Subcutaneous abdominal adipose tissue (tissue), 5 donors: Measurements from ENCODE around the gene HK1.

ENCODE experiments used
- H3K27ac ChIP-seq: one replicate; pipeline ENCODE4 v1.7.0; 2013; ENCODE audit warnings: low read depth, mild to moderate bottlenecking, inconsistent platforms, low read length, moderate library complexity
- H3K27me3 ChIP-seq, 5 donors: one replicate each; pipeline ENCODE4 v1.7.0; 2013; ENCODE audit warnings: low read length in 5 of 5, inconsistent platforms in 1 of 5; ENCODE audit not compliant: control insufficient read depth in 5 of 5, insufficient read depth in 4 of 5
- H3K36me3 ChIP-seq, 5 donors: one replicate each; pipeline ENCODE4 v1.7.0; 2013; ENCODE audit warnings: low read length in 5 of 5; ENCODE audit not compliant: control insufficient read depth in 5 of 5, insufficient read depth in 5 of 5
- H3K4me1 ChIP-seq, 5 donors: one replicate each; pipeline ENCODE4 v1.7.0; 2013; ENCODE audit warnings: low read length in 5 of 5, mild to moderate bottlenecking in 3 of 5, moderate library complexity in 1 of 5; ENCODE audit not compliant: control insufficient read depth in 5 of 5, insufficient read depth in 5 of 5
- H3K4me3 ChIP-seq, 5 donors: one replicate each; pipeline ENCODE4 v1.7.0; 2013; ENCODE audit warnings: low read length in 5 of 5, low read depth in 1 of 5
- H3K9ac ChIP-seq, 5 donors: one replicate each; pipeline ENCODE4 v1.7.0; 2013; ENCODE audit warnings: low read length in 5 of 5, mild to moderate bottlenecking in 4 of 5, moderate library complexity in 3 of 5
- H3K9me3 ChIP-seq, 5 donors: one replicate each; pipeline ENCODE4 v1.7.0; 2013; ENCODE audit warnings: low read length in 5 of 5; ENCODE audit not compliant: control insufficient read depth in 5 of 5
- donor health status: healthy.
- donor health status: healthy.
- donor health status: healthy.
- donor health status: healthy.
- donor health status: healthy.

HK1 gene

DNA sequence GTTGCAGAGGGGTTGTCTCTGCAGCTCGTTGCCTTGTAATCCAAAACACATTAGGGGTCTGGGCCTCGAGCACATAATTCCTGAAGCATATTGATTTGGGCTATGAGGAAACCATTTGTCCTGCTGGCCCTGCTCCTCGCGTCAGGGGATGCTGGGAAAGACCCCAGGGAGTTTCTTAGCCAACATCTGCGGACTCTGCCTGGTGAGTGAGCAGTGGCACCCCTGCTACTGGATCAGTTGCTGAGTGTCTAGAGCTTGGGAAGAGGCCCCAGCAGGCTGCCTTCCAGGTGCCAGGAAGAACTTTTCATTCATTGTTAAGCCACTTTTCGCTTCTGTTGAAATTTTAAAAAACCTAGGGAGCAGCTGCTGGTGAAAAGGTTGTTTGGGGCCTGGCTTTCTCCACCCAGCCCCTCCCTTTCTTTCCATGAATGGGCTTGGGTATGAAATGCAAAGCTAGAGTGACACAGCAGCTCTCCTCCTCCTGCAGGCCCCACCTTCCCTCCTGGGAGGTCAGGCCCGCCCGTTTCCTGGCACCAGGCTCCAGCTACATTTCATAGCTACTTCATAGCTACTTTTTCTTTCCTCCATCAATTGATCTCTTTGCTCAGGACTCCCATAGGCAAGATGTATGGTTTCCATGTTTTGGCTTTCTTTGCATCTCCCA lies 111.7 kb downstream of the HK1 start:
- Histone ChIP-seq H3K27ac (no peak overlapping the region), H3K9me3 (no peaks in the 10 kb centered on the region), H3K36me3 (peaks cover 5 to 76% (median 52%) of the 10 kb centered on the region in 5 donors), H3K27me3 (no peaks in the 10 kb centered on the region), H3K4me3 (no peak overlapping the region), H3K4me1 (peaks cover 8 to 14% (median 12%) of the 10 kb centered on the region in 5 donors), H3K9ac (no peak overlapping the region)

DNA sequence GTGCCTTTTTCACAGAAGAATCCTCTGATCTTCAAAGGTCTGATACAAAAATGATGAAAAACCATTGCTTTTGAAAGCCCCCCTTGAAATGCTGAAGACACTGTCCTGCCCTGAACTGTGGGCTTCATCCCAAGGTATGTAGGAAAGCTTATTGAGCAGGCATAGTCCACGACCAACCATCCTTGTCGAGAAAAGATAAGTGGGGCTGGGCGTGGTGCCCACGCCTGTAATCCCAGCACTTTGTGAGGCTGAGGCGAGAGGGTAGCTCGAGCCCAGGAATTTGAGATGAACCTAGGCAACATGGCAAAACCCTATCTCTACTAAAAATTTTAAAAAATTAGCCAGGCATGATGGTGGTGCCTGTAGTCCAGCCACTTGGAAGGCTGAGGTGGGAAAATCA lies 112.9 kb downstream of the HK1 start:
- Histone ChIP-seq H3K27me3 (no peaks in the 10 kb centered on the region), H3K4me1 (peaks cover 8 to 14% (median 12%) of the 10 kb centered on the region in 5 donors), H3K9ac (no peak overlapping the region), H3K27ac (no peak overlapping the region), H3K36me3 (peaks cover 5 to 73% (median 46%) of the 10 kb centered on the region in 5 donors), H3K4me3 (no peak overlapping the region), H3K9me3 (no peaks in the 10 kb centered on the region)

DNA sequence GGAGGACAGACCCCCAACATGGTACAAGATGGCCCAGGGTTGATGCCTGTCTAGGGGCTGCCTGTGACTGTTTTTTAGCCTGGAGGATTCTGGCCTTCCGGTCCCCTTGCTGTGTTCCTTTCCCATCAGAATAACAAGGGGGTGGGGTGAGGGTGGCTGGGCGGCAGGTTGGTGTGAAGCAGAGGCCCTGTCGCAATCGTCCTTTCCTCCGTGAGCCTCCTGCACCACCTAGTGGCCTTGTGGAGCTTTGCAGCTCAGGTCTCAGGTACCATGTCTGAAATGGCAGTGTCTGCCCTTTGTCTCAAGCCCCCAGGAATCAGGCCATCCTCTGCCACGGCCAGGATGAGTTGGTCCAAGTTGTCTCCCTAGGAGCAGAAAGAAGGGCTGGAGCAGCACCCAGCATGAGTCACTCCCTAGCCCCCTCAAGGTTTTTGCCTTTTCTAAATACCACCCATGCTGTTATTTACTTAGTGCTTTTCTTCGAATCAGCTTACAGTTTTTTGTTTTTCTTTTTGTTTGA lies 114.2 kb downstream of the HK1 start:
- H3K9ac ChIP-seq, result no peak overlapping the region
- no peaks in the 10 kb centered on the region for H3K27me3 ChIP-seq
- peaks cover 8 to 14% (median 12%) of the 10 kb centered on the region in 5 donors for H3K4me1 ChIP-seq
- H3K27ac ChIP-seq, result no peak overlapping the region
- H3K36me3 ChIP-seq, result peaks cover 5 to 62% (median 44%) of the 10 kb centered on the region in 5 donors
- H3K4me3 ChIP-seq, result no peak overlapping the region
- no peaks in the 10 kb centered on the region for H3K9me3 ChIP-seq

DNA sequence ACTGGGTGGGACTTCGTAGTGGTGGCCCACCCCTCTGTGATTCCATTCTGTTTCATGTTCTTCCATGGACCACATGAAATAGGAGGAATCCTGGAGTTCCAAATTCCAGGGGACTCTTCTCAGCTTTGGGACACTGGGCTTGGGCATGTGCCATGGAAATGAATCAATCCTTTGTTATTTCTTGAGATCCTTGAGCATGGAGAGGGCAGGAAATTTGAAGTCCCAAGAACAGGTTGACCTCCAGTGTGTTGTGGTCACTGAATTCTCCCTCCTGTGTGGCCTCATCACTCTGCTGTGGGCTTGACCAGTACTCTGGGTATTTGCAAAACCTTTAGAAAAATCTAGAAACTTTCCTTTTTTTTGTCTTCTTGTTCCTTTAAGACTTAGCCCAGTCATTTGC lies 115.7 kb downstream of the HK1 start:
- Histone ChIP-seq H3K4me1 (peaks cover 8 to 26% (median 19%) of the 10 kb centered on the region in 5 donors), H3K36me3 (peaks cover 0 to 55% (median 42%) of the 10 kb centered on the region in 5 donors), H3K9ac (peak overlapping the region in 1 of 5 donors; percentile 6), H3K27ac (no peak overlapping the region), H3K4me3 (no peak overlapping the region), H3K9me3 (no peaks in the 10 kb centered on the region), H3K27me3 (no peaks in the 10 kb centered on the region)

DNA sequence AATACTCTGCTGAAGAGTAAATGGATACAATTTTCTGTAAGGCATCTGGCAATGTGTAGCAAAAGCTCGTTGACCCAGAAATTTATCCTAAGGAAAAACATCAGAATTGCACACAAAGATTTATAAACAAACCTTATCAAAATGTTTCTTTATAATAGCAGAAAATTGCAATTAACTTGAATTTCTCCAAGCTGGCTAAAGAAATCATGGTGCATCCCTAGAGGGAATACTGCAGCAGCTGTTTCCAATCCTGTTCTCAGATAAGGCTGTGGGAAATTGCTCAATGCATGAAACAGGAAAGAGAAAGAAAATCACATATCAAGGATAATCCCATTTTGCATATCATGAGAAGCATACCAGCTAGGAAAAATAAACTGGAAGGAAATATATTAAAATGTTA lies 119.7 kb downstream of the HK1 start:
- Histone ChIP-seq H3K27me3 (no peaks in the 10 kb centered on the region), H3K9ac (no peak overlapping the region), H3K4me3 (no peak overlapping the region), H3K36me3 (peaks cover 0 to 66% (median 56%) of the 10 kb centered on the region in 5 donors), H3K4me1 (peaks cover 0 to 15% (median 5%) of the 10 kb centered on the region in 5 donors), H3K9me3 (no peaks in the 10 kb centered on the region), H3K27ac (no peak overlapping the region)

DNA sequence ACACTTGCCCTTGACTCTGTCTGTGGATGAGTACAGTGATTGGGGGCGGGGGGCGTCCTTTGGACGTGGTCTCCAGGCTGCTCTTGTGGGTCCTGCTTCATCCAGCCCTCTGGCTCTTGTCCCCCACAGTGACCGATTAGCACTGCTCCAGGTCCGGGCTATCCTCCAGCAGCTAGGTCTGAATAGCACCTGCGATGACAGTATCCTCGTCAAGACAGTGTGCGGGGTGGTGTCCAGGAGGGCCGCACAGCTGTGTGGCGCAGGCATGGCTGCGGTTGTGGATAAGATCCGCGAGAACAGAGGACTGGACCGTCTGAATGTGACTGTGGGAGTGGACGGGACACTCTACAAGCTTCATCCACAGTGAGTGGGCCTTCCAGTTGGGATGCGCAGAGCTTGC lies 120.2 kb downstream of the HK1 start:
- Histone ChIP-seq H3K36me3 (peaks cover 0 to 66% (median 56%) of the 10 kb centered on the region in 5 donors), H3K27me3 (no peaks in the 10 kb centered on the region), H3K4me1 (peaks cover 0 to 15% (median 5%) of the 10 kb centered on the region in 5 donors), H3K9ac (no peak overlapping the region), H3K9me3 (no peaks in the 10 kb centered on the region), H3K27ac (no peak overlapping the region), H3K4me3 (no peak overlapping the region)

DNA sequence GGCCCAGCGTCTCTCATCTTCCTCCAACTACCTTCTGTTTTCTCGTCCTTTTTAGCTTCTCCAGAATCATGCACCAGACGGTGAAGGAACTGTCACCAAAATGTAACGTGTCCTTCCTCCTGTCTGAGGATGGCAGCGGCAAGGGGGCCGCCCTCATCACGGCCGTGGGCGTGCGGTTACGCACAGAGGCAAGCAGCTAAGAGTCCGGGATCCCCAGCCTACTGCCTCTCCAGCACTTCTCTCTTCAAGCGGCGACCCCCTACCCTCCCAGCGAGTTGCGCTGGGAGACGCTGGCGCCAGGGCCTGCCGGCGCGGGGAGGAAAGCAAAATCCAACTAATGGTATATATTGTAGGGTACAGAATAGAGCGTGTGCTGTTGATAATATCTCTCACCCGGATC lies 122.6 kb downstream of the HK1 start:
- H3K27ac ChIP-seq, result no peak overlapping the region
- no peaks in the 10 kb centered on the region for H3K27me3 ChIP-seq
- peaks cover 0 to 44% (median 41%) of the 10 kb centered on the region in 5 donors for H3K36me3 ChIP-seq

DNA sequence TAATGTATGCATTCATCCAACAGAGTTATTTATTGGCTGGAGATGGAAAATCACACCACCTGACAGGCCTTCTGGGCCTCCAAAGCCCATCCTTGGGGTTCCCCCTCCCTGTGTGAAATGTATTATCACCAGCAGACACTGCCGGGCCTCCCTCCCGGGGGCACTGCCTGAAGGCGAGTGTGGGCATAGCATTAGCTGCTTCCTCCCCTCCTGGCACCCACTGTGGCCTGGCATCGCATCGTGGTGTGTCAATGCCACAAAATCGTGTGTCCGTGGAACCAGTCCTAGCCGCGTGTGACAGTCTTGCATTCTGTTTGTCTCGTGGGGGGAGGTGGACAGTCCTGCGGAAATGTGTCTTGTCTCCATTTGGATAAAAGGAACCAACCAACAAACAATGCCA lies 123.1 kb downstream of the HK1 start:
- H3K9me3 ChIP-seq, result no peaks in the 10 kb centered on the region
- peaks cover 2 to 31% (median 12%) of the 10 kb centered on the region in 5 donors for H3K4me1 ChIP-seq
- no peak overlapping the region for H3K9ac ChIP-seq
- no peak overlapping the region for H3K27ac ChIP-seq
- no peaks in the 10 kb centered on the region for H3K27me3 ChIP-seq
- peaks cover 0 to 44% (median 40%) of the 10 kb centered on the region in 5 donors for H3K36me3 ChIP-seq
- H3K4me3 ChIP-seq, result no peak overlapping the region

More for the DNA sequence above, 122.6 kb downstream of the HK1 start:
- Histone ChIP-seq H3K9ac (no peak overlapping the region), H3K4me1 (peaks cover 0 to 26% (median 7%) of the 10 kb centered on the region in 5 donors), H3K4me3 (no peak overlapping the region), H3K9me3 (no peaks in the 10 kb centered on the region)

DNA sequence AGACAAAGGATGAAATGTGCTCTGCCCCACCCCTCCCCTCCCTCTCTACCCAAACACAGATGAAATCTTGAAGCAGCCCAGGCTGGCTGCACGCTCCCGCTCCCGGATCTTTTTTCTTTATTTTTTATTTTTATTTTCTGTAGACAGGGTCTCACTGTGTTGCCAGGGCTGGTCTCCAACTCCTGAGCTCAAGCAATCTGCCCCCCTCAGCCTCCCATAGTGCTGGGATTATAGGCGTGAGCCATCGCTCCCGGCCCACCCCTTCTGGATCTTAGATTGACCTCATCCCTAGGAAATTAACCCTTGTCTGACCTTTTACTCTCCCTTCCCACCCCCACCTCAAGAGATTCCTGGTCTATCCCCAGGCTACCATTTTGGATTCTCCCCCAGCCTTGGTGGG lies 124.1 kb downstream of the HK1 start:
- H3K9me3 ChIP-seq, result no peaks in the 10 kb centered on the region
- no peak overlapping the region for H3K27ac ChIP-seq
- peaks cover 0 to 40% (median 36%) of the 10 kb centered on the region in 5 donors for H3K36me3 ChIP-seq
- H3K27me3 ChIP-seq, result no peaks in the 10 kb centered on the region
- no peak overlapping the region for H3K4me3 ChIP-seq
- peaks cover 3 to 41% (median 21%) of the 10 kb centered on the region in 5 donors for H3K4me1 ChIP-seq
- H3K9ac ChIP-seq, result no peak overlapping the region

DNA sequence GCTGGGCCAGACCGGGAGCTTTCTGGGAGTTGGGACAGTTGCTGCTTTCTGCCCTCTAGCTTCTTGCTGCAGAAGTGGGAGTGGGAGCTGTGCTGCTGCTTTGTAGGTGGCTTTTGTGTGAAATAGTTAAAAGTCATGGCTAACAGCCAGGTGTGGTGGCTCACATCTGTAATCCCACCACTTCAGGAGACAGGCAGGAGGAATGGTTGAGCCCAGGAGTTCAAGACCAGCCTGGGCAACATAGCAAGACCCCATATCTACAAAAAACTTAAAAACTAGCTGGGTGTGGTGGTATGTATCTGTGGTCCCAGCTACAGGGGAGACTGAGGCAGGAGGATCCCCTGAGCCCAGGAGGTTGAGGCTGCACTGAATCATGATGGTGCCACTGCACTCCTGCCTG lies 124.8 kb downstream of the HK1 start:
- peaks cover 0 to 40% (median 36%) of the 10 kb centered on the region in 5 donors for H3K36me3 ChIP-seq
- H3K9me3 ChIP-seq, result no peaks in the 10 kb centered on the region
- no peak overlapping the region for H3K4me3 ChIP-seq
- no peak overlapping the region for H3K9ac ChIP-seq
- H3K27ac ChIP-seq, result no peak overlapping the region
- H3K27me3 ChIP-seq, result no peaks in the 10 kb centered on the region
- peaks cover 5 to 48% (median 27%) of the 10 kb centered on the region in 5 donors for H3K4me1 ChIP-seq
